SK-N-SH (cell line): ENCODE results near the gene AHRR. TPM values are rescaled to one million over a fixed set of nuclear protein-coding genes. Genes with fewer than 3 reads are reported as not detected.
A peak's percentile ranks its signal among the peaks of the same experiment; 100 is the strongest.

Experiments used
- CTCF ChIA-PET: fragments of 300-600, 350-600 bp; formaldehyde crosslinking; extraction: SDS; loops from one replicate; lab custom pipeline; 2021; lab: Yijun Ruan, JAX
- POLR2A ChIA-PET: fragments of 350-600 bp; sonication (Branson Sonifier 250); formaldehyde crosslinking; extraction: SDS; loops from one replicate; lab custom pipeline; 2020; ENCODE audit warnings: antibody characterized with exemption, inconsistent platforms; lab: Yijun Ruan, JAX
- DNase-seq: peaks from one replicate; pipeline ENCODE4 v3.0.0; 2012
- H2AFZ ChIP-seq: fragments of 200-600 bp; sonication (generic); 2 replicates; pipeline ENCODE4 v1.8.1; 2016; ENCODE audit warnings: antibody characterized with exemption, mild to moderate bottlenecking, low read depth
- H3F3A ChIP-seq: fragments of 200-600 bp; sonication (generic); replicated peaks from 2 replicates; pipeline ENCODE3; 2016; ENCODE audit warnings: antibody characterized with exemption, mild to moderate bottlenecking; ENCODE audit not compliant: insufficient read depth
- H3K27ac ChIP-seq, 2 experiments: fragments of 200-500 bp in 1 of 2; fragments of 200-600 bp in 1 of 2; sonication (Bioruptor generic) in 1 of 2; sonication (generic), shearing (Covaris generic) in 1 of 2; 2 replicates each; pipeline versions ENCODE4 v1.5.1 to v1.6.1; 2014 to 2016; ENCODE audit warnings: low read depth in 2 of 2, inconsistent platforms in 1 of 2, low read length in 1 of 2, mild to moderate bottlenecking in 1 of 2, mixed read lengths in 1 of 2
- H3K27me3 ChIP-seq: fragments of 200-600 bp; sonication (generic), shearing (Covaris generic); 2 replicates; pipeline ENCODE4 v1.6.1; 2016; ENCODE audit warnings: mixed run types; ENCODE audit not compliant: insufficient read depth
- H3K36me3 ChIP-seq, 2 experiments: fragments of 200-500 bp in 1 of 2; fragments of 200-600 bp in 1 of 2; sonication (Bioruptor generic) in 1 of 2; sonication (generic) in 1 of 2; replicated peaks in 1 of 2; 2 replicates each; pipeline versions ENCODE3 to v1.5.1; 2014 to 2016; ENCODE audit warnings: low read length in 1 of 2, mild to moderate bottlenecking in 1 of 2; ENCODE audit not compliant: insufficient read depth in 2 of 2, control insufficient read depth in 1 of 2
- H3K4me1 ChIP-seq, 2 experiments: fragments of 200-500 bp in 1 of 2; fragments of 200-600 bp in 1 of 2; sonication (Bioruptor generic) in 1 of 2; sonication (generic), shearing (Covaris generic) in 1 of 2; 2 replicates each; pipeline versions ENCODE4 v1.5.1 to v1.6.1; 2014 to 2016; ENCODE audit warnings: low read depth in 1 of 2, low read length in 1 of 2, mixed run types in 1 of 2; ENCODE audit not compliant: insufficient read depth in 2 of 2, control insufficient read depth in 1 of 2
- H3K4me2 ChIP-seq: fragments of 200-600 bp; sonication (generic), shearing (Covaris generic); 2 replicates; pipeline ENCODE4 v1.6.1; 2017; ENCODE audit warnings: mixed run types
- H3K4me3 ChIP-seq, 2 experiments: fragments of 200-500 bp in 1 of 2; fragments of 200-600 bp in 1 of 2; sonication (Bioruptor generic) in 1 of 2; sonication (generic), shearing (Covaris generic) in 1 of 2; 2 replicates each; pipeline versions ENCODE4 v1.5.1 to v1.8.1; 2014 to 2016; ENCODE audit warnings: low read depth in 2 of 2, inconsistent platforms in 1 of 2, low read length in 1 of 2, mild to moderate bottlenecking in 1 of 2, mixed read lengths in 1 of 2, moderate library complexity in 1 of 2
- H3K79me2 ChIP-seq: fragments of 200-600 bp; sonication (generic); 2 replicates; pipeline ENCODE4 v1.8.1; 2017; ENCODE audit warnings: mild to moderate bottlenecking; ENCODE audit not compliant: insufficient read depth
- H3K9ac ChIP-seq: fragments of 200-600 bp; sonication (generic); 2 replicates; pipeline ENCODE4 v1.6.1; 2017; ENCODE audit warnings: mixed run types
- H3K9me2 ChIP-seq: fragments of 200-600 bp; sonication (generic); 2 replicates; pipeline ENCODE4 v1.6.1; 2017; ENCODE audit warnings: mixed run types
- H3K9me3 ChIP-seq: fragments of 200-600 bp; sonication (generic); 2 replicates; pipeline ENCODE4 v1.6.1; 2017; ENCODE audit warnings: mixed run types, mild to moderate bottlenecking, moderate library complexity
- H4K20me1 ChIP-seq: fragments of 200-600 bp; sonication (generic); 2 replicates; pipeline ENCODE4 v1.6.1; 2017; ENCODE audit warnings: mild to moderate bottlenecking, mixed run types; ENCODE audit not compliant: insufficient read depth
- ELF1 ChIP-seq: IDR thresholded peaks from 2 replicates; pipeline ENCODE4 v1.4.0; 2012
- FOSL2 ChIP-seq: IDR thresholded peaks from 2 replicates; pipeline ENCODE4 v1.4.0; 2012; ENCODE audit warnings: low read depth, mild to moderate bottlenecking, moderate library complexity, borderline replicate concordance
- FOXJ3 ChIP-seq: sonication (generic); formaldehyde crosslinking; IDR thresholded peaks from 2 replicates; pipeline ENCODE4 v1.5.1; 2020; ENCODE audit warnings: mild to moderate bottlenecking, missing genetic modification reagents
- FOXM1 ChIP-seq: IDR thresholded peaks from 2 replicates; pipeline ENCODE4 v1.4.0; 2012; ENCODE audit warnings: low read depth, mild to moderate bottlenecking
- GABPA ChIP-seq: IDR thresholded peaks from 2 replicates; pipeline ENCODE4 v1.4.0; 2012; ENCODE audit warnings: low read depth, mild to moderate bottlenecking
- JUND ChIP-seq: IDR thresholded peaks from 2 replicates; pipeline ENCODE4 v1.4.0; 2012
- MXI1 ChIP-seq: IDR thresholded peaks from 2 replicates; pipeline ENCODE4 v1.6.1; 2012; ENCODE audit warnings: mild to moderate bottlenecking, low read depth, low read length, improper control_type of control experiment
- POLR2AphosphoS5 ChIP-seq: IDR thresholded peaks from 2 replicates; pipeline ENCODE4 v1.6.1; 2012; ENCODE audit warnings: low read depth, low read length
- RAD21 ChIP-seq: IDR thresholded peaks from 2 replicates; pipeline ENCODE4 v1.6.1; 2012; ENCODE audit warnings: mild to moderate bottlenecking, low read length
- RCOR1 ChIP-seq: fragments of 150-350 bp; IDR thresholded peaks from 2 replicates; pipeline ENCODE4 v1.6.1; 2017; ENCODE audit warnings: antibody characterized with exemption, low read length
- RFX5 ChIP-seq: IDR thresholded peaks from 2 replicates; pipeline ENCODE4 v1.6.1; 2012; ENCODE audit warnings: mild to moderate bottlenecking, improper control_type of control experiment, low read length
- SMC3 ChIP-seq: IDR thresholded peaks from 2 replicates; pipeline ENCODE4 v1.6.1; 2012; ENCODE audit warnings: low read depth, low read length, improper control_type of control experiment
- TAF1 ChIP-seq: IDR thresholded peaks from 2 replicates; pipeline ENCODE4 v1.6.1; 2012; ENCODE audit warnings: low read depth, mild to moderate bottlenecking, low read length, moderate library complexity, borderline replicate concordance
- YY1 ChIP-seq: IDR thresholded peaks from 2 replicates; pipeline ENCODE4 v1.4.0; 2012; ENCODE audit warnings: low read depth, mild to moderate bottlenecking
- WGBS: methylation state at CpG from one replicate; pipeline ENCODE4 v1.1.6; 2017; ENCODE audit warnings: low lambda C conversion rate; 5-methylcytosine and 5-hydroxymethylcytosine counted together
- polyA plus RNA-seq, 3 experiments: library from polyadenylated mRNA; depleted of rRNA; stranded (reverse); fragments of >200 nt; gene quantifications; 2 replicates each; pipeline ENCODE4 v1.2.3, GENCODE V29; 2012
- TF ChIP-seq, protein P1 (sequence below): IDR thresholded peaks from 2 replicates; pipeline ENCODE4 v1.6.1; 2012; ENCODE audit warnings: mild to moderate bottlenecking, low read depth, low read length, moderate library complexity
- TF ChIP-seq, protein P2 (sequence below): fragments of 150-350 bp; IDR thresholded peaks from 2 replicates; pipeline ENCODE4 v1.6.1; 2016; ENCODE audit warnings: mild to moderate bottlenecking, low read depth, low read length
- TF ChIP-seq, protein P3 (sequence below): fragments of 150-350 bp; IDR thresholded peaks from 2 replicates; pipeline ENCODE4 v1.6.1; 2017; ENCODE audit warnings: antibody characterized with exemption, low read length, low read depth, borderline replicate concordance
- TF ChIP-seq, protein P4 (sequence below): IDR thresholded peaks from 2 replicates; pipeline ENCODE4 v1.4.0; 2012; ENCODE audit warnings: low read depth
- TF ChIP-seq, protein P5 (sequence below): IDR thresholded peaks from 2 replicates; pipeline ENCODE4 v1.4.0; 2012; ENCODE audit warnings: low read depth, borderline replicate concordance

The AHRR gene
- polyA plus RNA-seq, 1 of the 3 experiments (the other 2 are of a cell fraction) = 0.71 TPM

GRCh38 chr5:444226-444625, 122.7 kb downstream of the AHRR start:
- H3K4me3 ChIP-seq = peak overlapping the region; percentile 77 to 90
- DNase-seq = no peak

GRCh38 chr5:445591-445990, 124.1 kb downstream of the AHRR start:
- peaks cover 25 to 40% of the 10 kb centered on the region in 2 experiments for H3K36me3 ChIP-seq
- peaks cover 46% of the 10 kb centered on the region for H3K79me2 ChIP-seq
- TF ChIP-seq POLR2AphosphoS5 (no peak), RCOR1 (no peak), FOXJ3 (no peak), RAD21 (no peak), JUND (no peak), SMC3 (no peak)
- TF ChIP-seq, protein P1, sequence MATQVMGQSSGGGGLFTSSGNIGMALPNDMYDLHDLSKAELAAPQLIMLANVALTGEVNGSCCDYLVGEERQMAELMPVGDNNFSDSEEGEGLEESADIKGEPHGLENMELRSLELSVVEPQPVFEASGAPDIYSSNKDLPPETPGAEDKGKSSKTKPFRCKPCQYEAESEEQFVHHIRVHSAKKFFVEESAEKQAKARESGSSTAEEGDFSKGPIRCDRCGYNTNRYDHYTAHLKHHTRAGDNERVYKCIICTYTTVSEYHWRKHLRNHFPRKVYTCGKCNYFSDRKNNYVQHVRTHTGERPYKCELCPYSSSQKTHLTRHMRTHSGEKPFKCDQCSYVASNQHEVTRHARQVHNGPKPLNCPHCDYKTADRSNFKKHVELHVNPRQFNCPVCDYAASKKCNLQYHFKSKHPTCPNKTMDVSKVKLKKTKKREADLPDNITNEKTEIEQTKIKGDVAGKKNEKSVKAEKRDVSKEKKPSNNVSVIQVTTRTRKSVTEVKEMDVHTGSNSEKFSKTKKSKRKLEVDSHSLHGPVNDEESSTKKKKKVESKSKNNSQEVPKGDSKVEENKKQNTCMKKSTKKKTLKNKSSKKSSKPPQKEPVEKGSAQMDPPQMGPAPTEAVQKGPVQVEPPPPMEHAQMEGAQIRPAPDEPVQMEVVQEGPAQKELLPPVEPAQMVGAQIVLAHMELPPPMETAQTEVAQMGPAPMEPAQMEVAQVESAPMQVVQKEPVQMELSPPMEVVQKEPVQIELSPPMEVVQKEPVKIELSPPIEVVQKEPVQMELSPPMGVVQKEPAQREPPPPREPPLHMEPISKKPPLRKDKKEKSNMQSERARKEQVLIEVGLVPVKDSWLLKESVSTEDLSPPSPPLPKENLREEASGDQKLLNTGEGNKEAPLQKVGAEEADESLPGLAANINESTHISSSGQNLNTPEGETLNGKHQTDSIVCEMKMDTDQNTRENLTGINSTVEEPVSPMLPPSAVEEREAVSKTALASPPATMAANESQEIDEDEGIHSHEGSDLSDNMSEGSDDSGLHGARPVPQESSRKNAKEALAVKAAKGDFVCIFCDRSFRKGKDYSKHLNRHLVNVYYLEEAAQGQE = no peak
- TF ChIP-seq, protein P2, sequence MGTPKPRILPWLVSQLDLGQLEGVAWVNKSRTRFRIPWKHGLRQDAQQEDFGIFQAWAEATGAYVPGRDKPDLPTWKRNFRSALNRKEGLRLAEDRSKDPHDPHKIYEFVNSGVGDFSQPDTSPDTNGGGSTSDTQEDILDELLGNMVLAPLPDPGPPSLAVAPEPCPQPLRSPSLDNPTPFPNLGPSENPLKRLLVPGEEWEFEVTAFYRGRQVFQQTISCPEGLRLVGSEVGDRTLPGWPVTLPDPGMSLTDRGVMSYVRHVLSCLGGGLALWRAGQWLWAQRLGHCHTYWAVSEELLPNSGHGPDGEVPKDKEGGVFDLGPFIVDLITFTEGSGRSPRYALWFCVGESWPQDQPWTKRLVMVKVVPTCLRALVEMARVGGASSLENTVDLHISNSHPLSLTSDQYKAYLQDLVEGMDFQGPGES = no peak

More at GRCh38 chr5:444226-444625, 122.7 kb downstream of the AHRR start:
- no peaks in the 10 kb centered on the region for H3K9me3 ChIP-seq
- POLR2A ChIA-PET = no interaction called here
- 78% methylated on average over 8 of the region's 8 CpGs for WGBS
- TF ChIP-seq ELF1 = no peak
- no peak for TF ChIP-seq GABPA
- no peak for TF ChIP-seq MXI1
- TF ChIP-seq FOXM1 = no peak
- TF ChIP-seq SMC3 = no peak
- no peak for TF ChIP-seq FOSL2
- TF ChIP-seq TAF1 = no peak
- TF ChIP-seq, protein P3, sequence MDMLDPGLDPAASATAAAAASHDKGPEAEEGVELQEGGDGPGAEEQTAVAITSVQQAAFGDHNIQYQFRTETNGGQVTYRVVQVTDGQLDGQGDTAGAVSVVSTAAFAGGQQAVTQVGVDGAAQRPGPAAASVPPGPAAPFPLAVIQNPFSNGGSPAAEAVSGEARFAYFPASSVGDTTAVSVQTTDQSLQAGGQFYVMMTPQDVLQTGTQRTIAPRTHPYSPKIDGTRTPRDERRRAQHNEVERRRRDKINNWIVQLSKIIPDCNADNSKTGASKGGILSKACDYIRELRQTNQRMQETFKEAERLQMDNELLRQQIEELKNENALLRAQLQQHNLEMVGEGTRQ = no peak
- TF ChIP-seq FOXJ3 = no peak
- TF ChIP-seq JUND = no peak
- TF ChIP-seq, protein P4, sequence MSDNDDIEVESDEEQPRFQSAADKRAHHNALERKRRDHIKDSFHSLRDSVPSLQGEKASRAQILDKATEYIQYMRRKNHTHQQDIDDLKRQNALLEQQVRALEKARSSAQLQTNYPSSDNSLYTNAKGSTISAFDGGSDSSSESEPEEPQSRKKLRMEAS = no peak
- TF ChIP-seq, protein P2 = no peak
- TF ChIP-seq, protein P5, sequence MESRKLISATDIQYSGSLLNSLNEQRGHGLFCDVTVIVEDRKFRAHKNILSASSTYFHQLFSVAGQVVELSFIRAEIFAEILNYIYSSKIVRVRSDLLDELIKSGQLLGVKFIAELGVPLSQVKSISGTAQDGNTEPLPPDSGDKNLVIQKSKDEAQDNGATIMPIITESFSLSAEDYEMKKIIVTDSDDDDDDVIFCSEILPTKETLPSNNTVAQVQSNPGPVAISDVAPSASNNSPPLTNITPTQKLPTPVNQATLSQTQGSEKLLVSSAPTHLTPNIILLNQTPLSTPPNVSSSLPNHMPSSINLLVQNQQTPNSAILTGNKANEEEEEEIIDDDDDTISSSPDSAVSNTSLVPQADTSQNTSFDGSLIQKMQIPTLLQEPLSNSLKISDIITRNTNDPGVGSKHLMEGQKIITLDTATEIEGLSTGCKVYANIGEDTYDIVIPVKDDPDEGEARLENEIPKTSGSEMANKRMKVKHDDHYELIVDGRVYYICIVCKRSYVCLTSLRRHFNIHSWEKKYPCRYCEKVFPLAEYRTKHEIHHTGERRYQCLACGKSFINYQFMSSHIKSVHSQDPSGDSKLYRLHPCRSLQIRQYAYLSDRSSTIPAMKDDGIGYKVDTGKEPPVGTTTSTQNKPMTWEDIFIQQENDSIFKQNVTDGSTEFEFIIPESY = no peak
- TF ChIP-seq YY1 = no peak
- TF ChIP-seq RFX5 = no peak
- no peak overlapping the region for H3K9ac ChIP-seq
- peaks cover 13 to 30% of the 10 kb centered on the region in 2 experiments for H3K36me3 ChIP-seq
- no peaks in the 10 kb centered on the region; the same call in 1 of the 2 replicates for H4K20me1 ChIP-seq
- CTCF ChIA-PET = interaction anchor here (0.7 kb wide), 1 partner anchor 423 kb away, joined by 3 read pairs; no protein-coding TSS in a partner anchor
- H3K79me2 ChIP-seq = peaks cover 36% of the 10 kb centered on the region
- peak overlapping the region; percentile 99 for H3K4me2 ChIP-seq
- no peaks in the 10 kb centered on the region for H3K27me3 ChIP-seq
- no peaks in the 10 kb centered on the region for H3K9me2 ChIP-seq
- no peak overlapping the region for H2AFZ ChIP-seq
- H3F3A ChIP-seq = no peaks in the 10 kb centered on the region
- H3K27ac ChIP-seq = no peak overlapping the region
- H3K4me1 ChIP-seq = peaks cover 0 to 17% of the 10 kb centered on the region in 2 experiments; a peak in 1 of 4 replicates

More at GRCh38 chr5:445591-445990, 124.1 kb downstream of the AHRR start:
- H3F3A ChIP-seq = no peaks in the 10 kb centered on the region
- H3K9me2 ChIP-seq = no peaks in the 10 kb centered on the region
- no peak overlapping the region for H2AFZ ChIP-seq
- no peak overlapping the region for H3K4me2 ChIP-seq
- WGBS = 96% methylated on average over 10 of the region's 10 CpGs
- no peaks in the 10 kb centered on the region; the same call in 1 of the 2 replicates for H4K20me1 ChIP-seq
- ChIA-PET POLR2A (no interaction called here), CTCF (interaction anchor here (1.0 to 2.0 kb wide), 5 partner anchors 8 to 128 kb away, joined by 3 to 10 read pairs (median 4); no protein-coding TSS in a partner anchor)
- no peaks in the 10 kb centered on the region for H3K27me3 ChIP-seq
- peaks cover 0 to 17% of the 10 kb centered on the region in 2 experiments; a peak in 1 of 4 replicates for H3K4me1 ChIP-seq
- no peak overlapping the region for H3K27ac ChIP-seq
- no peak overlapping the region for H3K9ac ChIP-seq
- H3K4me3 ChIP-seq = no peak overlapping the region
- no peaks in the 10 kb centered on the region; the same call in 1 of the 2 replicates for H3K9me3 ChIP-seq
- DNase-seq = no peak
